Stimulated activated CD8-positive, alpha-beta memory T cell treated with anti-CD3 and anti-CD28 coated beads, Interleukin-2, amount 100 ng/mL, for 1 hour (primary cell): ENCODE measurements around the gene MBD3L2.
"Not testable (repeated sequence)": the region's sequence is repeated elsewhere in the genome, so short reads cannot be mapped to it uniquely, and the experiment has no call there.

Experiments
- DNase-seq, 2 donors: peaks; one replicate each; pipeline ENCODE4 v3.0.0-alpha.2; 2020; ENCODE audit warnings: low read depth in 2 of 2

MBD3L2 gene

DNA sequence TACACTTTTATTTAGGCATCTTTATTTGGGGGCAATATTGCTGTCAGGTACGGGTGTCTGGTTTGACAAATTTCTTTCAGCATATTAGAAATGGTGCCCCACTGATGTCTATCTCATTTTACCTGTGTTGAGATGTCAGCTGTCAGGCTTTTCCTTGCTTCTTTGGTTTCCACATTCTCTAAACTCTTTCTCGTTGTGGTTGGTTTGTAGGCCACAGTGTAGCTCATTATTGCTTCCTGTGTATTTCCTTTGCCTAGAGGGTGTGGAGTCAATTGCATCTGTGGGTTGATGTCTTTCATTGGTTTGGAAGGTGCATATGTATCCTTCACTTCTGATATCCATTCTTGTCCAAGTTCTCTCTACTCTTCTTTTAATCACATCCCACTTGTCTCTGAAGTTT is 10.9 kb downstream of the MBD3L2 start:
- DNase-seq: not testable (repeated sequence)

DNA sequence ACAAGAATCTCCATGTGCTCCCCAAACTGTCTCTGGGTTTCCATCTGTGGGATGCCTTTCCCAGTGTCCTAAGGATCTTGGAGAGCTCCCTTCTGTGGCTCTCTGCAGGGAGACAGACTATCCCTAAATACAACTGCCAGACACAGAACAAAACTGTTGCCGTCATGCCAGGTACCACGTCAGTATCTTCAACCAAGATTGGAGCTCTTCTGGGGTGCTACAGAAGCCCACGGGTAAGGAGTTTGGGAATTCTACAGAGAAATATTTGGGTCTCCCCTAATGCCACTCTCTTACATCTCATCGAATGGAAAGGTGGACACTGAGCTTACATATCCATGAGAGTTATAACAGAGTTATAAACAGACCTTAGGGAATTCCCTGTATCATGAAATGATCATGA is 14.2 kb downstream of the MBD3L2 start:
- no peak for DNase-seq

DNA sequence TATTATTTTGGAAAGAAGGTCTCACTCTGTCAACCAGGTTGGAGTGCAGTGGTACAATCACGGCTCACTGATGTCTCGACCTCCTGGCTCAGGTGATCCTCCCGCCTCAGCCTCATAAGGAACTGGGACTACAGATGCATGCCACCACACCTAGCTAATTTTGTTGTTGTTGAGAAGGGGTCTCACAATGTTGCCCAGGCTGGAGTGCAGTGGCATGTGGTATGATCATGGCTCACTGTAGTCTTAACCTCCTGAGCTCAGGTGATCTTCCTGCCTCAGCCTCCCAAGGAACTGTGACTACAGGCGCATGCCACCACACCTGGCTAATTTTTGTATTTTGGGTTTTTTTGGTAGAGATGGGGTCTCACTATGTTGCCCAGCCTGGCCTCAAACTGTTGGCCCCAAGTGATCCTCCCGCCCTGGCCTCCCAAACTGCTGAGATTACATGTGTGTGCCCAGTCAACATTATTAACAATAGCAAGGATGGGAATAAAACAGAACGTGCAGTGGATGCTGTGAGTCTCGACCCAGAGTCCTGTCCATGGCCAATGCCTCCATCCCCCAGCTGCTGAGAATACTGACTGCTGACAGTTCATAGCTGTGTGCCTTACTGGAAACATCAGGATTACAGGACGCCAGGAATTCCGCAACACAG is 14.8 kb downstream of the MBD3L2 start:
- DNase-seq: no peak

DNA sequence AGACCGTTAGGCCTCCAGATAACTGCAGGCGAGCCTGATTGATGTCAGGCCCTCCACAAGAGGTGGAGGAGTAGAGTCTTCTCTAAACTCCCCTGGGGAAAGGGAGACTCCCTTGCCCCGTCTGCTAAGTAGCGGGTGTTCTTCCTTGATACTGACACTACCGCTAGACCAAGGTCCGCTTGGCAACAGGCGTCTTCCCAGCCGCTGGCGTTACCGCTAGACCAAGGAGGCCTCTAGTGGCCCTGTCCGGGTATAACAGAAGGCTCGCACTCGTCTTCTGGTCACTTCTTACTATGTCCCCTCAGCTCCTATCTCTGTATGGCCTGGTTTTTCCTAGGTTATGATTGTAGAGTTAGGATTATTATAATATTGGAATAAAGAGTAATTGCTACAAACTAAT is 18.0 kb downstream of the MBD3L2 start:
- not testable (repeated sequence) for DNase-seq

DNA sequence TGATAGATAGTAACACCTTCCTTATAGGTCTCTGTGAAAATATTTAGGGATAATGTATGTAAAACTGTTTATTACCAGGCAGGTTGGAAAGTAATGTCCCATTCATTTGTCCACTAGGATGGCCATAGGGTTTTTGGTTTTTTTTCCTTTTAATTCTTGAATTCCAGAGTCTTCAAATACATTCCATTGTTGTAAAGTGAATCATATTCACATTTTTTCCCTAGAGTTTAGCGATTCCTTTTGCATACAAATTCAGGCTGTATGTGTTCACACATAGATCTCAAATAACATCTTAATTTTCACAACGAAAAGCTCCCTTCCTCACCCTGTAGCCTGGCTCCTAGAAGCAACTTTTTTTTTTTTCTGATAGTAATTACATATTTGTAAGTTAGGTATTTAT is 18.6 kb downstream of the MBD3L2 start:
- no peak for DNase-seq

DNA sequence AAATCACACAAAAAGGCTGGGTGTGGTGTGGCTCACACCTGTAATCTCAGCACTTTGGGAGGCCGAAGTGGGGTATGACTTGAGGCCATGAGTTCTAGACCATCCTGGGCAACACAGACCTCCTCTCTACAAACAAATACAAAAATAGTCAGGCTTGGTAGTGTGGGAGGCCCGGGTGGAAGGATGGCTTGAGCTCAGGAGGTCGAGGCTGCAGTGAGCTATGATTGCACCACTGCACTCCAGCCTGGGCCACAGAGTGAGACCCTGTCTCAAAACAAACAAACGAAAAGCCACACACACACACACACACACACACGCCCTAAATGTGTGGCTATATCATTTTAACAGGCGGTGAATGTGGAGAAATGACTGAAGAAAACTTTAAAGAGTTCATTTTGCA is 19.5 kb downstream of the MBD3L2 start:
- no peak for DNase-seq

DNA sequence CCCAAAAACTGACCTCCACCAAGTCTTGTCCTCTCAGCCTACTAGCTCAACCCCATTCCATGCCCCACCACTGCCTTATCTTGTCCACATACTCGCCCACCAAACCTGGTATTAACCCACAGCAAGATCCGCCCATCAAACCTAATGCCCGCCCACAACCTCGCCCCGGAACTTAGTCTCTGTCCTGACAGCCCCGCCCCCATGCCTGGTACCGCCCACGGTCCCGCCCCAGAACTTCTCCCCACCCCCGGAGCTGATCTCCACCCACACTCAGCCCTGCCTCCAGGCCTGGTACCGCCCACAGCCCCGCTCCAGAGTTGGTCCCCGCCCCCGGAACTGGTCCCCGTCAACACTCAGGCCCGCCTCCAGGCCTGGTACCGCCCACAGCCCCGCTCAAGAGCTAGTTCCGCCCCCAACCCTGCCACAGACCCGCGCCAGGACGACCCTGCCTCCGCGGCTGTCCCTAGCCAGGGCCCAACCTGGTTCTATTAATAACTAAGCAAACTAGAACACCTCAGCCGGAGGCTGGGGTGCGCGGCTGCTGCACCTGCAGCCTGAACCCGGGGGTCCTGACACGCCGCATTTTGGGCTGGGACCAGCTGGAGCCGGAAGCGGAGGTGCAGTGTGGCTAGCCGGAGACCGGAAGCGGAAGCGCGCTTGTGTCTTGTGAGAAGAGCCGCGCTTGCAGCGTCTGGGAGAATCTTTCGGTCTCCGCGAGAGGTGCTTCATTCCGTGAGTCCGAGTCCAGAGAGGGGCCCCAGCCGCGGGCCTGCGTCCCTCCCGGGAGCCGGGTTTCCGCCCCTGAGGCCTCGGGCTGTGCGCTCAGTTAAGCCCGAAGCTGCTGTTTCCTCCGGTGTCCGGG is 20.2 kb downstream of the MBD3L2 start, which contains the start of gene ZNF557:
Gene ZNF557 (plus strand): TSS at position 662 of the 862 bp plus-strand sequence. CDS start 5,372 bp downstream, outside the sequence.
- DNase-seq: peak; percentile 97 to 99

DNA sequence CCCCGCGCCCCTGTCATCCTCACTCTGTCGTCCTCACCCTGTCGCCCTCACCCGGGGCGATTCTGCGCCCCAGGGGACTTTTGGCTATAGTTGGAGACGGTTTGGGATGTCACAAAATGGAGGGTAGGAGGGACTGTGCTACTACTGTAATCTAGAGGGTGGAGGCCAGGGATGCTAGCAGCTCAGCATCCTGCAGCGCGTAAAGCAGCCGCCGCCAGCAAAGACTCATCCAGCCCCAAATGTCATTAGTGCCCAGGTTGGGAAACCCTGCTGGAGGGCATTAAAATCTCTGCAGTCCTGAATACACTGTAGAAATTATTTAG is 20.7 kb downstream of the MBD3L2 start:
- no peak for DNase-seq

DNA sequence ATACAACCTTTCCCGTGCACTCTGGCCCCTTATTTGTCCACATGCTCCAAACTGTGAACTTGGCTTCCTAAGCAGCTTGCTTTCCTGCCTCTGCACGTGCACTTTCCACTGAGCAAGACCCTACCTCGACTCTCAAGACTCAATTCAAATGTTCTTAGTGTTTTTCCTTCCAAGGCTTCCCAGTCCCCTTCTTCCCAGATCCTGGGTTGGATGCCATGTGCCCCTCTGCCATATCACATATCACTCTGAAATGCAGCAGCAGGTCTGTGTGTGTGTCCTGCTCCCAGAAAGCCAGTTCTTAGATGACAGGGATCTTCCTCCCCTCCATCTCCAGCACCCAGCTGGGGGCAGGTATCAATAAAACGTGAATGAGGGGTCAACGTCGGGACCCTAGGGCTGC is 23.4 kb downstream of the MBD3L2 start:
- DNase-seq: no peak

DNA sequence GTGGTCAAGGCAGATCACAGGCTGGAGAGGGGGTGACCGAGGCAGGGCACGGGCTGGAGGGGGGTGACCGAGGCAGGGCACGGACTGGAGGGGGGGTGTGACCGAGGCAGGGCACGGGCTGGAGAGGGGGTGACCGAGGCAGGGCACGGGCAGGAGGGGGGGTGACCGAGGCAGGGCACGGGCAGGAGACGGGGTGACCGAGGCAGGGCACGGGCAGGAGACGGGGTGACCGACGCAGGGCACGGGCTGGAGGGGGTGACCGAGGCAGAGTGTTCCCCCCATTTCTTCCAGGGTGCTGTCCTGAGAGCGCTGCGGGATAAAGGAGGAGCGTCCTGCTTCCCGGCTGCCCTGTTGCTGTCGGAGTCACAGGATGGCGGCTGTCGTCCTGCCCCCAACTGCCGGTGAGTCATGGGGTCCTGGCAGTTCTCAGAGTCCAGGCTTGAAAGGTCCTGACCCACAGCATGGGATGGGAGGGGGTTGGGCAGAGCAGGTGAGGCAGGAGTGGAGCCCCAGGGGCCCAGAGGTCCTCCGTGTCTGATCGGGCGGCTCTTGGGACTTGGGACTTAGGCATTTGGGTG is 25.7 kb downstream of the MBD3L2 start:
- no peak for DNase-seq

DNA sequence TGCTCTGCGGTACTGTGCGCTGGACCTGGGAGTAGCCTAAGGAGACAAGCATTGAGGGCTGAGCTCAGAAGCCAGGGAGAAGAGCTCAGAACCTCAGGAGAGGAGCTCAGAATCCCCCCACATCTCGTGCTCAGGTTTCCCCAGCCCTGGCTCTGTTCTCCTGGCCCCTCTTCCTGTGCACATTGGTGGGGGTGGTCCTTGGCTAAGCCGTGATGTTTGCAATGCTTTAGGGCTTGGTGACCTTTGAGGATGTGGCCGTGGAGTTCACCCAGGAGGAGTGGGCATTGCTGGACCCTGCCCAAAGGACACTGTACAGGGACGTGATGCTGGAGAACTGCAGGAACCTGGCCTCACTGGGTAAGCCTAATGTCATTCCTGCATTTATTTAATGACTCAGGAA is 27.0 kb downstream of the MBD3L2 start:
- DNase-seq: no peak

DNA sequence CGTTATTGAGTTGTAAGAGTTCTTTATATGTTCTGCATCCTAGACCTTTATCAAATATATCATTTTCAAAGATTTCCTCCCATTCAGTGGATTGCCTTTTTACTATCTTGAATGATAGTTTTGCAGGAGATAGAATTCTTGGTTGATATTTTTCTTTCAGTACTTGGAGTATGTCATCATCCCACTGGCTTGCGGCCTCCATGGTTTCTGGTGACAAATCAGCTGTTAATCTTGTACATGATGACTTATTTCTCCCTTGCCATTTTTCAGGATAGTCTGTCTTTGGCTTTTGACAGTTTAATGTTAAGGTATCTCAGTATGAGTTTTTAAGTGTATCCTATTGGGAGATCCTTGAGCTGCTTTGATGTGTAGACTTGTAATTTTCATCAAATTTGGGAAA is 28.9 kb downstream of the MBD3L2 start:
- no peak for DNase-seq

DNA sequence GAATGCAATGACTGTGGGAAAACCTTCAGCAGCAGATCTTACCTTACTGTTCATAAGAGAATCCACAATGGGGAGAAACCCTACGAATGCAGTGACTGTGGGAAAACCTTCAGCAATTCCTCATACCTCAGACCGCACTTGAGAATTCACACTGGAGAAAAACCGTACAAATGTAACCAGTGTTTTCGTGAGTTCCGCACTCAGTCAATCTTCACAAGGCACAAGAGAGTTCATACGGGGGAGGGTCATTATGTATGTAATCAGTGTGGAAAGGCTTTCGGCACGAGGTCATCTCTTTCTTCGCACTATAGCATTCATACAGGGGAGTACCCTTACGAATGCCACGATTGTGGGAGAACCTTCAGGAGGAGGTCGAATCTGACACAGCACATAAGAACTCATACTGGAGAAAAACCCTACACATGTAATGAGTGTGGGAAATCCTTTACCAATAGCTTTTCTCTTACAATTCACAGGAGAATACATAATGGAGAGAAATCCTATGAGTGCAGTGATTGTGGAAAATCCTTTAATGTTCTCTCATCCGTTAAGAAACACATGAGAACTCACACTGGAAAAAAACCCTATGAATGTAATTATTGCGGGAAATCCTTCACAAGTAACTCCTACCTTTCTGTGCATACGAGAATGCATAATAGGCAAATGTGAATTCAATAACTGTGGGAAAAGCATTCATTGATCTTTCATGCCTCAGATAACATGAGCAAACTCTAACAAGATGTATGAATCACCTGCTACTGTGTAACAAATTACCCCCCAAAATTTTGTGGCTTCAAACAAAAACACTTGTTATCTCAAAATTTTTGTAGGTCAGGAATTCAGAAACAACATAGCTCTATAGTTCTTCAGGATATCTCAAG is 34.2 kb downstream of the MBD3L2 start:
- DNase-seq: no peak

DNA sequence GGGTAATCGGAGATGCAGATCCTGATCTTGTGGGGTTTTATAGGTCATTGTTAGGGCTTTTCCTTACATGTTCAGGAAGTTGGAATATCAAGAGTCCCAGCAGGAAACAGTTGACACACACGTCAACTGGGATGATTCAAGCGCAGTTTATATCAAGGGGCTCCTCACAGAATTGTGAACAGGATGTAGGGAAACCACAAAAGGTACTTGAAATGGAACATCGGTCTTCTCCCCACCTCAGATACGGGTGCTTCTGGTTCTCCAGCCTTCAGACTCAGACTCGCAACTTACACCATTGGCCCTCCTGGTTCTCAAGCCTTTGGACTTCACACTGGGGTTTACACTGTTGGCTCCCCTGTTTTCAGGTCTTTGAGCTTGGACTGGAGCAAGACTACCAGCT is 39.9 kb downstream of the MBD3L2 start:
- DNase-seq: no peak

DNA sequence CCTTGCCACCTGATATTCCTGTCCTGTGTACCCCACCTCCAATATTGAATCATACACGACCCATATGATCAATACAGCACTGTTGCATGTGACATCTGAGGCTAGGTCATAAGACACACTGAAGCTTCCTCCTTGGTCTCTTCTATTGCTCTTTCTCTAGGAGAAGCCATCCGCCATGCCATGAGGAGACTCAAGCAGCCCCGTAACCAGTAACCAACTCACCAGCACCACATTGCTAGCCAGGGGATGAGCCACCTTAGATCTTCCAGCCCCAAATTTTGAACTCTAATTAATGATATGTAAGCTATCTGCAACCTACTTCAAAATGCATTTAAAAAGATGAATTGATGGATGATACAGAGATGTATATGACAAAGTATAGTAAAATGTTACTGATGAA is 49.0 kb downstream of the MBD3L2 start:
- DNase-seq: no peak

DNA sequence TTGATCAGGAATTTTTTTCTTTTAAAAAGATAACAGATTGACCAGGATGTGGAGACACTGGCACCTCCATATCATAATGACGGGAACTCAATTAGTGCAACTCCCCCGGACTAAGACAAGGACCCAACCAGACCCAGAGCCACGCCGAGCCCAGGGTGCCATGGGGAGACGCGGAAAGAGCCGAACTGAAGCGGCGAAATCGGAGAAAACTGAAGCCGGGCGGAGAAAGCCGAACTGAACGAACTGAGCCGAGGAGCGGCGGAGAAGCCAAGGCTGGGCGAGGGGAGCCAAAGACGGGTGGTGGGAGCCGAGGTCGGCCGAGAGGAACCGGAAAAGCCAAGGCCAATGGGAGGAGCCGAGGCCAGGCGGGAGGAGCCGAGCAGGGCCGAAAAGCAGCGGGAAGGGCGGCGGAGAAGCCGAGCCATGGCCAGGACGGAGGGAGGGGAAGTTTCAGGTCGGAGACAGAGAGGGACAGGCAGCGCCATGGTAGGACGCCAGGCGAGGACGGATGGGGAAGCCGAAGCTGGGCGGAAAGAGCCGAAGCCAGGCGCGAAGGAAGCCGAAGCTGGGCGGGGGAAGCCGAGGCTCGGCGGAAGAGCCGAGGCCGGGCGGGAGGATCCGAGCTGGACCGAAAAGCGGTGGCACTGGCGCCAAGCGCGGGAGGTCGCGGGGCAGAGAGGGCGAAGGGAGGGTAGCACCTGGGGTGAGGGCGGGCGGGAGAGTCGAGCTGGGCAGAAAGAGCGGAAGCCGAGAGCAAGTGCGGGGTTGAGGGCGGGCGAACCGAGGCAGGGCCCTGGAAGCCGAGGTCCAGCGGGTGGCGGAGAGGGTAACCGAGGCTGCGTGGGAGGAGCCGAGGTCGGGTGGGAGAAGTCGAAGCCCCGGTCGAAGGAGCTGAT is 49.8 kb downstream of the MBD3L2 start:
- DNase-seq: peak; percentile 78

DNA sequence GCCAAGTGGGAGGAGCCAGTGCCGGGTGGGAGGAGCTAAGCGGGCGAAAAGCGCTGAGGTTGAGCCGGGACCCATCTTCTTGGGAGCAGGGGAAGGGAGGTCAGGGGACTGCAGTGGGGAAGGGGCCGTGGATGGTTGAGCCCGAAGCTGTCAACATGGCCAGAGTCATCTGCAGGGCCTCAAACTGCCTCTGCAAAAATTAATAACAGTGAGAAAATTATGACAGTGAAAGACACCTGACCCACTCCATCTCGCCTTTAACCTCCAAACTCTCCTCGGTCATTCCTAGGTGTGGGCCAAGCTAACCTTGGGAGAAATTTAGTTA is 50.4 kb downstream of the MBD3L2 start:
- DNase-seq: no peak
